Heart left ventricle (tissue), 16 donors: Measurements from ENCODE around the gene PNMT. TPM values are rescaled to one million over a fixed set of nuclear protein-coding genes. Genes with fewer than 3 reads are reported as not detected.
A peak's percentile ranks its signal among the peaks of the same experiment; 100 is the strongest.

ENCODE experiments used
- ATAC-seq, 4 donors: fragments of 200-7000 bp; cut with Tn5 transposase; one replicate each; pipeline ENCODE4 v1.9.1; 2020 to 2022; ENCODE audit warnings: moderate library complexity in 4 of 4, mild to moderate bottlenecking in 3 of 4, moderate number of reproducible peaks in 1 of 4
- DNase-seq, 5 donors: peaks; one replicate each; pipeline ENCODE4 v3.0.0-alpha.2; 2020
- H3K27ac ChIP-seq, 12 donors: fragments of 200-600 bp; sonication (generic) in 4 of 12; one replicate each; pipeline versions ENCODE4 v1.5.0 to v1.8.0; 2016 to 2022; ENCODE audit warnings: mild to moderate bottlenecking in 2 of 12
- H3K27me3 ChIP-seq, 9 donors: fragments of 200-600 bp; sonication (generic) in 2 of 9; one replicate each; pipeline versions ENCODE4 v1.5.1 to v1.8.0; 2016 to 2022; ENCODE audit warnings: mild to moderate bottlenecking in 3 of 9
- H3K36me3 ChIP-seq, 9 donors: fragments of 200-600 bp; sonication (generic) in 2 of 9; one replicate each; pipeline versions ENCODE4 v1.5.0 to v1.8.0; 2018 to 2022; ENCODE audit warnings: mild to moderate bottlenecking in 2 of 9
- H3K4me1 ChIP-seq, 12 donors: fragments of 200-600 bp; sonication (generic) in 4 of 12; one replicate each; pipeline versions ENCODE4 v1.5.0 to v1.8.0; 2016 to 2022; ENCODE audit warnings: mild to moderate bottlenecking in 3 of 12
- H3K4me3 ChIP-seq, 12 donors: fragments of 200-600 bp; sonication (generic) in 4 of 12; one replicate each; pipeline versions ENCODE4 v1.5.0 to v1.8.0; 2017 to 2022; ENCODE audit warnings: mild to moderate bottlenecking in 9 of 12, moderate library complexity in 4 of 12
- H3K9me3 ChIP-seq, 12 donors: fragments of 200-600 bp; sonication (generic) in 4 of 12; one replicate each; pipeline versions ENCODE4 v1.5.0 to v1.8.0; 2016 to 2022; ENCODE audit warnings: mild to moderate bottlenecking in 1 of 12
- POLR2A ChIP-seq, 2 donors: fragments of 450-650 bp; IDR thresholded peaks; one replicate each; pipeline ENCODE4 v1.6.1; 2017; ENCODE audit warnings: antibody characterized with exemption in 2 of 2, mild to moderate bottlenecking in 2 of 2, moderate library complexity in 2 of 2
- WGBS, 4 donors: extraction: QIAGEN DNeasy Blood & Tissue Kit in 2 of 4; methylation state at CpG; one replicate each; pipeline versions ENCODE4 v1.1.5 to v1.1.7; 2013 to 2018; 5-methylcytosine and 5-hydroxymethylcytosine counted together
- intact Hi-C, 10 donors: fragments of 100-400 bp; cut with DNase I; formaldehyde crosslinking; loops; one replicate each; pipeline versions ENCODE4 v1.11.1 to v1.14.2; 2022
- polyA plus RNA-seq, 2 donors: library from polyadenylated mRNA; stranded (reverse); fragments of 200-250 nt; gene quantifications; one replicate each; pipeline ENCODE4 v1.2.3, GENCODE V29; 2013
- total RNA-seq, 9 donors: library from RNA; depleted of rRNA in 2 of 9; stranded (reverse); fragments of >200 nt in 2 of 9; fragmentation: NEBNext Ultra II Directional in 3 of 9; extraction: Animal tissue kit (Norgen Biotek cat#: 25700) in 3 of 9; gene quantifications; one replicate each; pipeline versions ENCODE4 v1.1.0 to v1.2.4, GENCODE V29; 2016 to 2023
- TF ChIP-seq, protein P1 (sequence below), 12 donors: fragments of 200-600 bp; sonication (generic) in 4 of 12; IDR thresholded peaks; one replicate each; pipeline versions ENCODE4 v1.5.0 to v1.8.0; 2018 to 2022; ENCODE audit warnings: antibody characterized with exemption in 12 of 12, mild to moderate bottlenecking in 5 of 12
- donor health status: ischemic (EF 13 %, LVEDD 7.1; RV severe dilation, severe dysfunction).
- donor health status: healthy with polysubstance abuse.
- donor health status: DM: no; HTN: yes; CAD: no.
- donor health status: DM: no; HTN: no; CAD: no.
- donor health status: ischemic (EF 25% LVEDD 6.9; RV normal size, moderate dysfunction).
- donor health status: ischemic (EF 25% LVEDD 5.7; RV mildly dilated, moderate dysfunction).
- donor health status: healthy.
- donor health status: DM: yes; HTN: yes; CAD: no.
- donor health status: ischemic (EF 35%, LVEDD 5.7; RV mildly dilated, moderate dysfunction).
- donor health status: nonischemic (EF 11% LVEDD 7.7; RV severe dilation, severe dysfunction).
- donor health status: DM: yes; HTN: yes; CAD: no.
- donor health status: PGD.
- donor health status: ischemic (EF 29% LVEDD 5.4; RV normal size, mild dysfunction).
- donor health status: nonischemic (EF 23%, LVEDD 6.1; RV moderate dilation, normal function).

The PNMT gene
- total and polyA plus RNA-seq, 11 donors, result 2.4 to 15.6 (median 6.1) TPM

GRCh38 chr17:39671651-39672521 is 3.6 kb downstream of the PNMT start:
- H3K27ac ChIP-seq, result peak overlapping the region; percentile 56 to 98 (median 83)

DNA sequence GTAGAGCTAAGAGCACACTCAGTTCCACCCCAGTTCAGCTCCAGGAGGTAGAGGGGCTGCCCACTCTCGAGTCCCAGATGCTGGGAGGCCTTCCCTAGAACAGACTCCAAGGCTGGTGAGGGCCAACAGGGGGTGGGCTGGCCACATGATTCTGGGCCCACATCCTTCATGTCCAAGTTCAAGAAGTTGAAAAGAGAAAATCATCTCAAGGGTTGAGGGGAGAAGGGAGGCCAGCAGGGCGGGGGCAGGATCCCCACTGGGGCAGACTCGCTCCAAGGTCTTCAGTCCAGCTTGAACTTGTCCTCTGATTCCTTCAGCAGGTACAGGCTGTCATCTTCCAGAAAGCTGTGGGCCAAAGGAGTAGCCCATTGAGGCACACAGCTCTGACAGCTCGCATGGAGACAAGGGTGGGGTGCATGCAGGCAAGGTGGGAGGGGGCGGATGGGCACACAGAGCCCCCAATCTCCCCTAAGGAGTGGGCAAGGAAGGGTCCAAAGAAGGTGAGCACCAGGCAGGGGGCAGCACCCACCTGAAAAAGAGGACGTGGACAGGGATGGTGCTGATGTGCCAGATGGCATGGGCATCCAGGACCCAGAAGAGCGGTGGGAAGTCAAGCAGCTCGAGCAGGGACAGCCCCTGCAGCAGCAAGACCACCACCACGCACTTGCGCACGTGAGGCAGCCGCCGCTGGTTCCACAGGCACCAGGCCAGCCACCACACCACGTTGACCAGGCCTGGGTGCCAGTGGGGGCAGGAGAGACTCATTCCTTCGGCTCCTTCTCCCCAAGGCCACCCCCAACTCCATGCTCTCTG is 4.5 kb downstream of the PNMT start:
- Histone ChIP-seq H3K27me3 (peaks cover 0 to 29% (median 7%) of the 10 kb centered on the region in 9 donors), H3K9me3 (no peaks in the 10 kb centered on the region), H3K4me3 (no peak overlapping the region), H3K36me3 (no peaks in the 10 kb centered on the region), H3K4me1 (peaks cover 0 to 78% (median 39%) of the 10 kb centered on the region in 12 donors), H3K27ac (peak overlapping the region in 11 of 12 donors; percentile 32 to 98 (median 86))
- ATAC-seq (no peak), DNase-seq (peak in 2 of 5 donors; percentile 21 to 51)
- TF ChIP-seq POLR2A (IDR thresholded peaks at IDR 0.05), result no peak
- TF ChIP-seq, protein P1, sequence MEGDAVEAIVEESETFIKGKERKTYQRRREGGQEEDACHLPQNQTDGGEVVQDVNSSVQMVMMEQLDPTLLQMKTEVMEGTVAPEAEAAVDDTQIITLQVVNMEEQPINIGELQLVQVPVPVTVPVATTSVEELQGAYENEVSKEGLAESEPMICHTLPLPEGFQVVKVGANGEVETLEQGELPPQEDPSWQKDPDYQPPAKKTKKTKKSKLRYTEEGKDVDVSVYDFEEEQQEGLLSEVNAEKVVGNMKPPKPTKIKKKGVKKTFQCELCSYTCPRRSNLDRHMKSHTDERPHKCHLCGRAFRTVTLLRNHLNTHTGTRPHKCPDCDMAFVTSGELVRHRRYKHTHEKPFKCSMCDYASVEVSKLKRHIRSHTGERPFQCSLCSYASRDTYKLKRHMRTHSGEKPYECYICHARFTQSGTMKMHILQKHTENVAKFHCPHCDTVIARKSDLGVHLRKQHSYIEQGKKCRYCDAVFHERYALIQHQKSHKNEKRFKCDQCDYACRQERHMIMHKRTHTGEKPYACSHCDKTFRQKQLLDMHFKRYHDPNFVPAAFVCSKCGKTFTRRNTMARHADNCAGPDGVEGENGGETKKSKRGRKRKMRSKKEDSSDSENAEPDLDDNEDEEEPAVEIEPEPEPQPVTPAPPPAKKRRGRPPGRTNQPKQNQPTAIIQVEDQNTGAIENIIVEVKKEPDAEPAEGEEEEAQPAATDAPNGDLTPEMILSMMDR (IDR thresholded peaks at IDR 0.05), result no peak
- 71 to 82% (median 80%) methylated on average over 13 to 15 of the region's 15 CpGs for WGBS, 4 donors
- intact Hi-C loops, result loop anchor here in 5 of 10 donors (5.0 to 10.0 kb wide), 4 partner anchors 35 to 80 kb away; partner anchors contain the start of genes STARD3 (in 2 of the 5) and PPP1R1B (in 1 of the 5)

More at GRCh38 chr17:39671651-39672521, 3.6 kb downstream of the PNMT start:
- H3K27me3 ChIP-seq, result peaks cover 0 to 34% (median 11%) of the 10 kb centered on the region in 9 donors
- peak; percentile 10 to 39 (median 19) for ATAC-seq
- no peak overlapping the region for H3K4me3 ChIP-seq
- no peak for TF ChIP-seq POLR2A (IDR thresholded peaks at IDR 0.05)
- TF ChIP-seq, protein P1 (IDR thresholded peaks at IDR 0.05), result peak in 11 of 12 donors; percentile 27 to 62 (median 52)
- WGBS, 4 donors, result 36 to 54% (median 46%) methylated on average over 17 to 19 of the region's 19 CpGs
- peaks cover 0 to 83% (median 42%) of the 10 kb centered on the region in 12 donors for H3K4me1 ChIP-seq
- DNase-seq, result peak in 4 of 5 donors; percentile 59 to 85 (median 80)
- intact Hi-C loops, result loop anchor here in 5 of 10 donors (5.0 to 10.0 kb wide), 4 partner anchors 35 to 80 kb away; partner anchors contain the start of genes STARD3 (in 2 of the 5) and PPP1R1B (in 1 of the 5)
- H3K36me3 ChIP-seq, result no peaks in the 10 kb centered on the region
- H3K9me3 ChIP-seq, result no peaks in the 10 kb centered on the region

GRCh38 chr17:39673335-39674081 is 5.3 kb downstream of the PNMT start:
- 74 to 86% (median 82%) methylated on average over 10 to 13 of the region's 13 CpGs for WGBS, 4 donors
- peaks cover 0 to 77% (median 37%) of the 10 kb centered on the region in 12 donors for H3K4me1 ChIP-seq
- ATAC-seq (no peak), DNase-seq (peak in 1 of 5 donors; percentile 37)
- no peak for TF ChIP-seq POLR2A (IDR thresholded peaks at IDR 0.05)
- TF ChIP-seq, protein P1 (IDR thresholded peaks at IDR 0.05), result no peak
- H3K4me3 ChIP-seq, result no peak overlapping the region
- peaks cover 0 to 24% (median 0%) of the 10 kb centered on the region in 9 donors for H3K27me3 ChIP-seq
- no peaks in the 10 kb centered on the region for H3K9me3 ChIP-seq
- intact Hi-C loops, result loop anchor here in 5 of 10 donors (5.0 to 10.0 kb wide), 4 partner anchors 36 to 79 kb away; partner anchors contain the start of genes STARD3 (in 2 of the 5) and PPP1R1B (in 1 of the 5)
- no peaks in the 10 kb centered on the region for H3K36me3 ChIP-seq
- peak overlapping the region in 4 of 12 donors; percentile 90 to 98 (median 90) for H3K27ac ChIP-seq
